WI38 (cell line): Measurements from ENCODE around the gene KIF26B.

Source experiments
- H3K4me3 ChIP-seq: 2 replicates; pipeline ENCODE4 v1.5.1; 2011; ENCODE audit warnings: low read depth, mild to moderate bottlenecking, control low read depth, low read length
- TF ChIP-seq, protein P1 (sequence below): IDR thresholded peaks from 2 replicates; pipeline ENCODE4 v1.5.1; 2012; ENCODE audit warnings: low read depth, mild to moderate bottlenecking, control low read depth, low read length

Gene KIF26B

DNA sequence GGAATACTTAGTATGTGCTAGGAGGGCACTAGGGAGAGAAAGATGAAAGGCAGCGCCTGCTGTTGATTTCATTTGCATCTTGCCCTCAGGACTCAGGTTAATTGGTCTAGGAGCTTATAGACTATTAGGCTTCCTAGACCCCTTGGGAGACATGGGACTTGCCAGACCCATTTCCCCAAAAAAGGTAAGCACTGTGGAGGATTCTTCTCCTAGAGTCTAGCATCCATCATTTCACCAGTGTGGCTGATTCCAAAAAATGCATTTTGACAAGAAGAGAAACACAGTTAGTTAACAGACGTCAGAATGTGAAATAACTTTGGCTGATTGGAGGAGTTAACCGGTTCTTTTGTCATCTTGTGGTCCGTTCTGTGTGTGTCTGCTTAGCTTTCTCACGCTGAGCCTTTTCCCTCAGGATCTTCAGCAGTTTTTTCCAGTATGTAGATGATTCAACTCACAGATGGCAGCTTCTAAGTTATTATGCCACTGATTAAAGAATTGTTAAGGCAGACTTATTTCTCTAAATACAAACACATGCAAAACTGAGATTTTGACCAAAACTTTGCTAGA is 108.8 kb downstream of the KIF26B start:
- H3K4me3 ChIP-seq: no peak overlapping the region
- TF ChIP-seq, protein P1, sequence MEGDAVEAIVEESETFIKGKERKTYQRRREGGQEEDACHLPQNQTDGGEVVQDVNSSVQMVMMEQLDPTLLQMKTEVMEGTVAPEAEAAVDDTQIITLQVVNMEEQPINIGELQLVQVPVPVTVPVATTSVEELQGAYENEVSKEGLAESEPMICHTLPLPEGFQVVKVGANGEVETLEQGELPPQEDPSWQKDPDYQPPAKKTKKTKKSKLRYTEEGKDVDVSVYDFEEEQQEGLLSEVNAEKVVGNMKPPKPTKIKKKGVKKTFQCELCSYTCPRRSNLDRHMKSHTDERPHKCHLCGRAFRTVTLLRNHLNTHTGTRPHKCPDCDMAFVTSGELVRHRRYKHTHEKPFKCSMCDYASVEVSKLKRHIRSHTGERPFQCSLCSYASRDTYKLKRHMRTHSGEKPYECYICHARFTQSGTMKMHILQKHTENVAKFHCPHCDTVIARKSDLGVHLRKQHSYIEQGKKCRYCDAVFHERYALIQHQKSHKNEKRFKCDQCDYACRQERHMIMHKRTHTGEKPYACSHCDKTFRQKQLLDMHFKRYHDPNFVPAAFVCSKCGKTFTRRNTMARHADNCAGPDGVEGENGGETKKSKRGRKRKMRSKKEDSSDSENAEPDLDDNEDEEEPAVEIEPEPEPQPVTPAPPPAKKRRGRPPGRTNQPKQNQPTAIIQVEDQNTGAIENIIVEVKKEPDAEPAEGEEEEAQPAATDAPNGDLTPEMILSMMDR: no peak

DNA sequence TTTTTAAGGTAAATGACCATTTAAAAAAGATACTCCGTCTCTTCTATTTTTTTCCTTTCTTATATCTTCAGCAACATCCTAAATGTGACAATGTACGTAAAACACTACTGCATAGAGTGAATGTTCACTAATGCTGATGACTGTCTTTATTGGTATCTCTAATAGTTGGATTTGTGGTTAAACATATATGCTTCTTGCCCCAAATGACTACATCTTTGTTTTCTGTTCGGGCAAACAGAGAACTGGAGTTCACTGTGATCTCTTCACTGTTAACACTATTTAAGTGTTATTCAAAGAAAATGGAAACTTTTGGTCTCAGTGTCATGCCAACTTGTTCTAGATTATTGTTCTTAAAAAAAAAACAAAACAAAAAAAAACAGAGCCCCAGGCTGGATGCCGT is 109.4 kb downstream of the KIF26B start:
- H3K4me3 ChIP-seq: no peak overlapping the region
- TF ChIP-seq, protein P1: no peak

DNA sequence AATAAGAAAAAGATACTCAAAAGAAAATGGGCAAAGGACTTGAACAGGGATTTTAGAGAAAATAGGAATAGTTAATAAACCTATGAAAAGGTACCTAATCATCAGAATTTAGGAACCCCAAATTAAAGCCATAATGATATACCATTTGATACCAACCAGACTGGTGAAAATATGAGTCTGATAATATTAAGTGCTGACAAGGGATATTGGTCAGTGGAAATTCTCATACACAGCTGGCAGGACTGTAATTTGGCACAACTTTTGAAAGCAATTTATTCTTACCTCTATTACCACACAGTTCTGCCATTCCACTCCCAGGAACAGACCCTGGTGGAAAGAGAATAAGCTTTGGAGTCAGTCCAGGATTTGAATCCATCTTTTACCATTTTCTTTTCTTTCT is 111.3 kb downstream of the KIF26B start:
- no peak overlapping the region for H3K4me3 ChIP-seq
- TF ChIP-seq, protein P1: no peak

DNA sequence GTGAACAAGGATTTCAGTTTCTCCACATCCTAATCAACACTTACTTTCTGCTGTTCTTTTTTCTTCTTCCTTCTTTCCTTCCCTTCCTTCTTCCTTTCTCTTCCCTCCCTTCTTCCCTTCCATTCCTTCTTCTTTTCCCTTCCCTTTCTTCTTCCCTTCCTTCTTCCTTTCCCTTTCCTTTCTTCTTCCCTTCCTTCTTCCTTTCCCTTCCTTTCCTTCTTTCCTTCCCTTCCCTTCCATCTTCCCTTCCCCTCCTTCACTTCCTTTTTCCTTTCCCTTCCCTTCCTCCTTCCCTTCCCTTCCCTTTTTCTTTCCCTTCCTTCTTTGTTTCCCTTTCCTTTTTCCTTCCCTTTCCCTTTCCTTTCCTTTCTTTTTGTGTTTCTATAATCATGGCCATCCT is 115.3 kb downstream of the KIF26B start:
- TF ChIP-seq, protein P1: no peak
- no peak overlapping the region for H3K4me3 ChIP-seq

DNA sequence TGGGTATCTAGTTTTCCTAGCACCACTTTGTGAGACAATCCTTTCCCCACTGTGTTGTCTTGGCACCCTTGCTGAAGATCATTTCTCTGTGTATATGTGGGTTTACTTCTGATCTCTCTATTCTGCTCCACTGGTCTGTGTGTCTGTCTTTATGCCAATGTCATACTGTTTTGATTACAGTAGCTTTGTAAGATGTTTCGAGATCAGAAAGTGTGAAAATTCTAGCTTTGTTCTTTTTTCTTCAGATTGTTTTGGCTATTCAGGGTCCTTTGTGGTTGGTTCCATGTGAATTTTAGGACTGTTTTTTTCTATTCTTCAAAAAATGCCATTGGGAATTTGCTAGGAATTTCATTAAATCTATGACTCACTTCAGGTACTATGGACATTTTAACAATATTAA is 116.2 kb downstream of the KIF26B start:
- TF ChIP-seq, protein P1: no peak
- H3K4me3 ChIP-seq: no peak overlapping the region

DNA sequence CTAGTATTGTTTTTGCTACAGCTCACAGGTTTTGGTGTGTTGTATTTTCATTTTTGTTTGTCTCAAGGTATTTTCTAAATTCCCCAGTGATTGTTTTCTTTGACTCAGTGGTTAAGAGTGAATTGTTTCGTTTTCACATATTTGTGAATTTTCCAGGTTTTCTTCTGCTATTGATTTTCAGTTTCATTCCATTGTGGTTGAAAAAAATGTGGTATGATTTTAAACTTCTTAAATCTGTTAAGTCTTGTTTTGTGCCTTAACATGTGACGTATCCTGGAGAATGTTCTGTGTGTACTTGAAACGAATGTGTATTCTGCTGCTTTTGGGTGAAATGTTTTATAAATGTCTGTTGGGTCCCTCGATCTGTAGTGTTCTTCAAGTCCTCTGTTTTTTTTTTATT is 117.9 kb downstream of the KIF26B start:
- TF ChIP-seq, protein P1: no peak
- H3K4me3 ChIP-seq: no peak overlapping the region

DNA sequence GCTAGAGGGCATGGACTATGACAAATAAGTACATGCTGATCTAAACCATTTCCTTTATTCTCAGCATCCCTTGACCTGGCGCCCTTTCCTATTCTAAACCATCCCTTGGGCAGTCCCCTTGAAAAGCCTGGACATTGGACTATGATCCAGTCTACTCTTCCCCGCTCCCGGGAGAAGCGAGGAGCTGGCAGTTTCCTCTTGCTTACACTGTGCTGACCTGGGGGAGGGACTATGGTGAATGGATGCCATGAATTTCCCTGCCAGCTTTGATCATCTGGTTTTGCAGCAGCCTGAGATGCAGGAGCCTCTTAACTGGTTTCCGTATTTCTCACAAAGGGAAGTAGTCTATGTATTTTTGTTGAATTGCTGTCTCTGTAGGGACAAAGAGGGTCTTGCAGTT is 121.7 kb downstream of the KIF26B start:
- no peak overlapping the region for H3K4me3 ChIP-seq
- TF ChIP-seq, protein P1: no peak
